WTC11 (cell line): ENCODE measurements around the gene MTFMT. TPM values are rescaled to one million over a fixed set of nuclear protein-coding genes. Genes with fewer than 3 reads are reported as not detected.

Experiments used
- ATAC-seq: fragments of 200-7000 bp; cut with Tn5 transposase; 2 replicates; pipeline ENCODE4 v1.10.0; 2021; ENCODE audit warnings: mild to moderate bottlenecking, moderate library complexity
- CTCF ChIA-PET: fragments of 300-600 bp; sonication (Branson Sonifier 250); formaldehyde crosslinking; loops from one replicate; lab custom pipeline; 2021; ENCODE audit warnings: antibody characterized with exemption; lab: Charles Lee
- POLR2A ChIA-PET: fragments of 350-600 bp; sonication (Branson Sonifier 250); formaldehyde crosslinking; loops from one replicate; lab custom pipeline; 2021; ENCODE audit warnings: antibody characterized with exemption; lab: Charles Lee
- DNase-seq: peaks from one replicate; pipeline ENCODE4 v3.0.0; 2021; ENCODE audit warnings: low spot score
- H3K27ac Mint-ChIP-seq: 2 replicates; pipeline ENCODE4 v1.8.0; 2021; ENCODE audit warnings: mixed read lengths
- H3K27me3 Mint-ChIP-seq: 2 replicates; pipeline ENCODE4 v1.8.0; 2021; ENCODE audit warnings: low read depth, mild to moderate bottlenecking, moderate library complexity, mixed read lengths
- H3K36me3 Mint-ChIP-seq: 2 replicates; pipeline ENCODE4 v1.8.0; 2021; ENCODE audit warnings: mixed read lengths
- H3K4me1 Mint-ChIP-seq: 2 replicates; pipeline ENCODE4 v1.8.0; 2022; ENCODE audit warnings: mixed read lengths
- H3K4me3 Mint-ChIP-seq: 2 replicates; pipeline ENCODE4 v1.8.0; 2021; ENCODE audit warnings: mild to moderate bottlenecking, moderate library complexity, mixed read lengths
- H3K9me3 Mint-ChIP-seq: 2 replicates; pipeline ENCODE4 v1.8.0; 2021; ENCODE audit warnings: mixed read lengths
- KAT7 ChIP-seq: sonication (generic); formaldehyde crosslinking; IDR thresholded peaks from 2 replicates; pipeline ENCODE4 v1.8.1; 2023; ENCODE audit warnings: missing genetic modification reagents, mild to moderate bottlenecking, borderline replicate concordance
- NR1H2 ChIP-seq: sonication (generic); formaldehyde crosslinking; IDR thresholded peaks from 2 replicates; pipeline ENCODE4 v1.9.0; 2021; ENCODE audit warnings: mild to moderate bottlenecking, moderate library complexity, missing genetic modification reagents
- SOX15 ChIP-seq: fragments of 250-450 bp; sonication (Bioruptor Pico); IDR thresholded peaks from 2 replicates; pipeline ENCODE4 v1.9.0; 2021; ENCODE audit warnings: mild to moderate bottlenecking
- TEAD4 ChIP-seq: sonication (generic); formaldehyde crosslinking; IDR thresholded peaks from 2 replicates; pipeline ENCODE4 v1.8.0; 2022; ENCODE audit warnings: mild to moderate bottlenecking, missing genetic modification reagents
- ZNF232 ChIP-seq: sonication (generic); formaldehyde crosslinking; IDR thresholded peaks from 2 replicates; pipeline ENCODE4 v1.8.0; 2022; ENCODE audit warnings: mild to moderate bottlenecking, missing genetic modification reagents
- ZNF396 ChIP-seq: fragments of 250-450 bp; sonication (Bioruptor Pico); IDR thresholded peaks from 2 replicates; pipeline ENCODE4 v1.8.0; 2021; ENCODE audit warnings: mild to moderate bottlenecking, moderate library complexity, borderline replicate concordance
- ZNF423 ChIP-seq: fragments of 250-450 bp; sonication (Bioruptor Pico); IDR thresholded peaks from 2 replicates; pipeline ENCODE4 v2.1.2; 2022; ENCODE audit warnings: mild to moderate bottlenecking, moderate library complexity
- total RNA-seq: library from RNA; stranded (reverse); gene quantifications from 3 replicates; pipeline ENCODE4 v1.2.3, GENCODE V29; 2021
- TF ChIP-seq, protein P1 (sequence below): sonication (generic); formaldehyde crosslinking; IDR thresholded peaks from 2 replicates; pipeline ENCODE4 v1.8.1; 2023; ENCODE audit warnings: mild to moderate bottlenecking, missing genetic modification reagents, borderline replicate concordance
- TF ChIP-seq, protein P2 (sequence below): sonication (generic); formaldehyde crosslinking; IDR thresholded peaks from 2 replicates; pipeline ENCODE4 v1.8.1; 2022; ENCODE audit warnings: missing genetic modification reagents, borderline replicate concordance
- TF ChIP-seq, protein P3 (sequence below): sonication (generic); formaldehyde crosslinking; IDR thresholded peaks from 2 replicates; pipeline ENCODE4 v1.8.0; 2022; ENCODE audit warnings: mild to moderate bottlenecking, missing genetic modification reagents
- TF ChIP-seq, protein P4 (sequence below): sonication (generic); formaldehyde crosslinking; IDR thresholded peaks from 2 replicates; pipeline ENCODE4 v1.8.0; 2023; ENCODE audit warnings: missing genetic modification reagents, mild to moderate bottlenecking, borderline replicate concordance
- TF ChIP-seq, protein P5 (sequence below): sonication (generic); formaldehyde crosslinking; IDR thresholded peaks from 2 replicates; pipeline ENCODE4 v1.8.1; 2022; ENCODE audit warnings: mild to moderate bottlenecking, moderate library complexity, missing genetic modification reagents
- TF ChIP-seq, protein P6 (sequence below): sonication (generic); formaldehyde crosslinking; IDR thresholded peaks from 2 replicates; pipeline ENCODE4 v1.8.0; 2023; ENCODE audit warnings: missing genetic modification reagents
- TF ChIP-seq, protein P7 (sequence below): sonication (generic); formaldehyde crosslinking; IDR thresholded peaks from 2 replicates; pipeline ENCODE4 v1.8.0; 2022; ENCODE audit warnings: mild to moderate bottlenecking, missing genetic modification reagents

The MTFMT gene
- total RNA-seq, 1 experiment from 2014 or later, result 26.7 TPM

DNA sequence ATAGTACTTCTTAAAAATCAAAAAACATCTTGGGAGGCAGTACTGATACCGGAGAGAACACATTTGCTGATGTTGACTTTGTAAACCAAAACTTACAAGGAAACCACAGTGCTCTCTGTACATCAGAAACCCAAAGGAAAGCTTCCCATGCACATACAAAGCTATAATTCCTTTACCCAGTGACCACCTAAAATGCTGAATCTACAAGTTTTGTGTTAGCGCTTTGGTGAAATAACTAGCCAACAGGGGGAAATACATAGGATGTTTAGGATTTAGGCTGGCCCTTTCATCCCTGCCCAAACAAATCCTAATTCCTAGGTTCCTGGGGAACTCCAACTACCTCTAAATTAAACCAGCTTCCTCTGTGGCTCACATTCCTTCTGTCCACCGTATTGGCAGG lies 24.4 kb downstream of the MTFMT start (continued):
- TF ChIP-seq, protein P1, sequence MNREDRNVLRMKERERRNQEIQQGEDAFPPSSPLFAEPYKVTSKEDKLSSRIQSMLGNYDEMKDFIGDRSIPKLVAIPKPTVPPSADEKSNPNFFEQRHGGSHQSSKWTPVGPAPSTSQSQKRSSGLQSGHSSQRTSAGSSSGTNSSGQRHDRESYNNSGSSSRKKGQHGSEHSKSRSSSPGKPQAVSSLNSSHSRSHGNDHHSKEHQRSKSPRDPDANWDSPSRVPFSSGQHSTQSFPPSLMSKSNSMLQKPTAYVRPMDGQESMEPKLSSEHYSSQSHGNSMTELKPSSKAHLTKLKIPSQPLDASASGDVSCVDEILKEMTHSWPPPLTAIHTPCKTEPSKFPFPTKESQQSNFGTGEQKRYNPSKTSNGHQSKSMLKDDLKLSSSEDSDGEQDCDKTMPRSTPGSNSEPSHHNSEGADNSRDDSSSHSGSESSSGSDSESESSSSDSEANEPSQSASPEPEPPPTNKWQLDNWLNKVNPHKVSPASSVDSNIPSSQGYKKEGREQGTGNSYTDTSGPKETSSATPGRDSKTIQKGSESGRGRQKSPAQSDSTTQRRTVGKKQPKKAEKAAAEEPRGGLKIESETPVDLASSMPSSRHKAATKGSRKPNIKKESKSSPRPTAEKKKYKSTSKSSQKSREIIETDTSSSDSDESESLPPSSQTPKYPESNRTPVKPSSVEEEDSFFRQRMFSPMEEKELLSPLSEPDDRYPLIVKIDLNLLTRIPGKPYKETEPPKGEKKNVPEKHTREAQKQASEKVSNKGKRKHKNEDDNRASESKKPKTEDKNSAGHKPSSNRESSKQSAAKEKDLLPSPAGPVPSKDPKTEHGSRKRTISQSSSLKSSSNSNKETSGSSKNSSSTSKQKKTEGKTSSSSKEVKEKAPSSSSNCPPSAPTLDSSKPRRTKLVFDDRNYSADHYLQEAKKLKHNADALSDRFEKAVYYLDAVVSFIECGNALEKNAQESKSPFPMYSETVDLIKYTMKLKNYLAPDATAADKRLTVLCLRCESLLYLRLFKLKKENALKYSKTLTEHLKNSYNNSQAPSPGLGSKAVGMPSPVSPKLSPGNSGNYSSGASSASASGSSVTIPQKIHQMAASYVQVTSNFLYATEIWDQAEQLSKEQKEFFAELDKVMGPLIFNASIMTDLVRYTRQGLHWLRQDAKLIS (CRISPR knock-in tag), result no peak
- TF ChIP-seq, protein P2, sequence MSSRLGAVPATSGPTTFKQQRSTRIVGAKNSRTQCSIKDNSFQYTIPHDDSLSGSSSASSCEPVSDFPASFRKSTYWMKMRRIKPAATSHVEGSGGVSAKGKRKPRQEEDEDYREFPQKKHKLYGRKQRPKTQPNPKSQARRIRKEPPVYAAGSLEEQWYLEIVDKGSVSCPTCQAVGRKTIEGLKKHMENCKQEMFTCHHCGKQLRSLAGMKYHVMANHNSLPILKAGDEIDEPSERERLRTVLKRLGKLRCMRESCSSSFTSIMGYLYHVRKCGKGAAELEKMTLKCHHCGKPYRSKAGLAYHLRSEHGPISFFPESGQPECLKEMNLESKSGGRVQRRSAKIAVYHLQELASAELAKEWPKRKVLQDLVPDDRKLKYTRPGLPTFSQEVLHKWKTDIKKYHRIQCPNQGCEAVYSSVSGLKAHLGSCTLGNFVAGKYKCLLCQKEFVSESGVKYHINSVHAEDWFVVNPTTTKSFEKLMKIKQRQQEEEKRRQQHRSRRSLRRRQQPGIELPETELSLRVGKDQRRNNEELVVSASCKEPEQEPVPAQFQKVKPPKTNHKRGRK, result no peak
- no peak for TF ChIP-seq ZNF423
- no peak for TF ChIP-seq NR1H2
- TF ChIP-seq, protein P3, sequence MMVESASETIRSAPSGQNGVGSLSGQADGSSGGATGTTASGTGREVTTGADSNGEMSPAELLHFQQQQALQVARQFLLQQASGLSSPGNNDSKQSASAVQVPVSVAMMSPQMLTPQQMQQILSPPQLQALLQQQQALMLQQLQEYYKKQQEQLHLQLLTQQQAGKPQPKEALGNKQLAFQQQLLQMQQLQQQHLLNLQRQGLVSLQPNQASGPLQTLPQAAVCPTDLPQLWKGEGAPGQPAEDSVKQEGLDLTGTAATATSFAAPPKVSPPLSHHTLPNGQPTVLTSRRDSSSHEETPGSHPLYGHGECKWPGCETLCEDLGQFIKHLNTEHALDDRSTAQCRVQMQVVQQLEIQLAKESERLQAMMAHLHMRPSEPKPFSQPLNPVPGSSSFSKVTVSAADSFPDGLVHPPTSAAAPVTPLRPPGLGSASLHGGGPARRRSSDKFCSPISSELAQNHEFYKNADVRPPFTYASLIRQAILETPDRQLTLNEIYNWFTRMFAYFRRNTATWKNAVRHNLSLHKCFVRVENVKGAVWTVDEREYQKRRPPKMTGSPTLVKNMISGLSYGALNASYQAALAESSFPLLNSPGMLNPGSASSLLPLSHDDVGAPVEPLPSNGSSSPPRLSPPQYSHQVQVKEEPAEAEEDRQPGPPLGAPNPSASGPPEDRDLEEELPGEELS, result no peak
- TF ChIP-seq ZNF232 (CRISPR knock-in tag), result no peak
- TF ChIP-seq SOX15, result no peak
- TF ChIP-seq, protein P4, sequence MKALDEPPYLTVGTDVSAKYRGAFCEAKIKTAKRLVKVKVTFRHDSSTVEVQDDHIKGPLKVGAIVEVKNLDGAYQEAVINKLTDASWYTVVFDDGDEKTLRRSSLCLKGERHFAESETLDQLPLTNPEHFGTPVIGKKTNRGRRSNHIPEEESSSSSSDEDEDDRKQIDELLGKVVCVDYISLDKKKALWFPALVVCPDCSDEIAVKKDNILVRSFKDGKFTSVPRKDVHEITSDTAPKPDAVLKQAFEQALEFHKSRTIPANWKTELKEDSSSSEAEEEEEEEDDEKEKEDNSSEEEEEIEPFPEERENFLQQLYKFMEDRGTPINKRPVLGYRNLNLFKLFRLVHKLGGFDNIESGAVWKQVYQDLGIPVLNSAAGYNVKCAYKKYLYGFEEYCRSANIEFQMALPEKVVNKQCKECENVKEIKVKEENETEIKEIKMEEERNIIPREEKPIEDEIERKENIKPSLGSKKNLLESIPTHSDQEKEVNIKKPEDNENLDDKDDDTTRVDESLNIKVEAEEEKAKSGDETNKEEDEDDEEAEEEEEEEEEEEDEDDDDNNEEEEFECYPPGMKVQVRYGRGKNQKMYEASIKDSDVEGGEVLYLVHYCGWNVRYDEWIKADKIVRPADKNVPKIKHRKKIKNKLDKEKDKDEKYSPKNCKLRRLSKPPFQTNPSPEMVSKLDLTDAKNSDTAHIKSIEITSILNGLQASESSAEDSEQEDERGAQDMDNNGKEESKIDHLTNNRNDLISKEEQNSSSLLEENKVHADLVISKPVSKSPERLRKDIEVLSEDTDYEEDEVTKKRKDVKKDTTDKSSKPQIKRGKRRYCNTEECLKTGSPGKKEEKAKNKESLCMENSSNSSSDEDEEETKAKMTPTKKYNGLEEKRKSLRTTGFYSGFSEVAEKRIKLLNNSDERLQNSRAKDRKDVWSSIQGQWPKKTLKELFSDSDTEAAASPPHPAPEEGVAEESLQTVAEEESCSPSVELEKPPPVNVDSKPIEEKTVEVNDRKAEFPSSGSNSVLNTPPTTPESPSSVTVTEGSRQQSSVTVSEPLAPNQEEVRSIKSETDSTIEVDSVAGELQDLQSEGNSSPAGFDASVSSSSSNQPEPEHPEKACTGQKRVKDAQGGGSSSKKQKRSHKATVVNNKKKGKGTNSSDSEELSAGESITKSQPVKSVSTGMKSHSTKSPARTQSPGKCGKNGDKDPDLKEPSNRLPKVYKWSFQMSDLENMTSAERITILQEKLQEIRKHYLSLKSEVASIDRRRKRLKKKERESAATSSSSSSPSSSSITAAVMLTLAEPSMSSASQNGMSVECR (CRISPR knock-in tag), result no peak
- TF ChIP-seq, protein P5, sequence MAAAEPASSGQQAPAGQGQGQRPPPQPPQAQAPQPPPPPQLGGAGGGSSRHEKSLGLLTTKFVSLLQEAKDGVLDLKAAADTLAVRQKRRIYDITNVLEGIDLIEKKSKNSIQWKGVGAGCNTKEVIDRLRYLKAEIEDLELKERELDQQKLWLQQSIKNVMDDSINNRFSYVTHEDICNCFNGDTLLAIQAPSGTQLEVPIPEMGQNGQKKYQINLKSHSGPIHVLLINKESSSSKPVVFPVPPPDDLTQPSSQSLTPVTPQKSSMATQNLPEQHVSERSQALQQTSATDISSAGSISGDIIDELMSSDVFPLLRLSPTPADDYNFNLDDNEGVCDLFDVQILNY (CRISPR knock-in tag), result no peak
- no peak for TF ChIP-seq ZNF396
- TF ChIP-seq, protein P6, sequence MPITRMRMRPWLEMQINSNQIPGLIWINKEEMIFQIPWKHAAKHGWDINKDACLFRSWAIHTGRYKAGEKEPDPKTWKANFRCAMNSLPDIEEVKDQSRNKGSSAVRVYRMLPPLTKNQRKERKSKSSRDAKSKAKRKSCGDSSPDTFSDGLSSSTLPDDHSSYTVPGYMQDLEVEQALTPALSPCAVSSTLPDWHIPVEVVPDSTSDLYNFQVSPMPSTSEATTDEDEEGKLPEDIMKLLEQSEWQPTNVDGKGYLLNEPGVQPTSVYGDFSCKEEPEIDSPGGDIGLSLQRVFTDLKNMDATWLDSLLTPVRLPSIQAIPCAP (CRISPR knock-in tag), result no peak

DNA sequence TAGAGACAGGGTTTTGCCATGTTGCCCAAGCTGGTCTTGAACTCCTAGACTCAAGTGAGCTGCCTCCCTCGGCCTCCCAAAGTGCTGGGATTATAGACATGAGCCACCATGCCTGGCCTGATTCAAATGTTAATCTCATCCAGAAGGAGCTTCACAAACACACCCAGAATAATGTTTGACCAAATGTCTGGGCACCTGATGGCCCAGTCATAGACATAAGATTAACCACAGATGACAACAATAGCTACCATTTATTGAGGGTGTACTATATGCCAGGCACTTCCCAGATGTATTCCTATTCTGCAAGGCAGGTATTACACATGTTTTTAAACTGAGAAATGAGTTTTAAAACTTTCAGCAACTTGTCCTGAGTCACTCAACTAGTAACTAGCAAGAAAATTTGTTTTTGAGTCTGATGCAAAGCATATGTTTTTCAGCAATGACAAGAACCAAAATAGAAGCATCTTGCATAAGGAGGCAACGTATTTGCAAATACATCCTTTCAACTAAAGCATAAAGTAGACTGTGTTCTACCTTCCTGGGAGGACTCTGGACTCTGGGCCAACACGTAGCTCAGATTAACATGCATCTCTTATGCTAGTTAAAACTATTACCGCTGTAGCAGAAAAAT lies 31.6 kb downstream of the MTFMT start:
- Mint-ChIP-seq H3K27ac (no peak overlapping the region), H3K4me1 (no peaks in the 10 kb centered on the region), H3K27me3 (no peaks in the 10 kb centered on the region), H3K9me3 (no peaks in the 10 kb centered on the region), H3K4me3 (no peak overlapping the region), H3K36me3 (peaks cover 3% of the 10 kb centered on the region)
- no peak for ATAC-seq
- CTCF ChIA-PET, result interaction anchor here (0.7 to 1.2 kb wide), 2 partner anchors 19 to 214 kb away, joined by 3 to 4 read pairs; partner anchors contain the start of gene CILP
- no peak for DNase-seq
- POLR2A ChIA-PET, result no interaction called here
- no peak for TF ChIP-seq KAT7
- no peak for TF ChIP-seq SOX15
- no peak for TF ChIP-seq TEAD4
- TF ChIP-seq, protein P7, sequence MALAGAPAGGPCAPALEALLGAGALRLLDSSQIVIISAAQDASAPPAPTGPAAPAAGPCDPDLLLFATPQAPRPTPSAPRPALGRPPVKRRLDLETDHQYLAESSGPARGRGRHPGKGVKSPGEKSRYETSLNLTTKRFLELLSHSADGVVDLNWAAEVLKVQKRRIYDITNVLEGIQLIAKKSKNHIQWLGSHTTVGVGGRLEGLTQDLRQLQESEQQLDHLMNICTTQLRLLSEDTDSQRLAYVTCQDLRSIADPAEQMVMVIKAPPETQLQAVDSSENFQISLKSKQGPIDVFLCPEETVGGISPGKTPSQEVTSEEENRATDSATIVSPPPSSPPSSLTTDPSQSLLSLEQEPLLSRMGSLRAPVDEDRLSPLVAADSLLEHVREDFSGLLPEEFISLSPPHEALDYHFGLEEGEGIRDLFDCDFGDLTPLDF (CRISPR knock-in tag), result no peak
